ENCODE data around the gene AMPH. TPM values are rescaled to one million over a fixed set of nuclear protein-coding genes. Genes with fewer than 3 reads are reported as not detected.

AMPH gene
- total and polyA plus RNA-seq, 5 donors = 1.3 to 4.7 (median 2.7) TPM

DNA sequence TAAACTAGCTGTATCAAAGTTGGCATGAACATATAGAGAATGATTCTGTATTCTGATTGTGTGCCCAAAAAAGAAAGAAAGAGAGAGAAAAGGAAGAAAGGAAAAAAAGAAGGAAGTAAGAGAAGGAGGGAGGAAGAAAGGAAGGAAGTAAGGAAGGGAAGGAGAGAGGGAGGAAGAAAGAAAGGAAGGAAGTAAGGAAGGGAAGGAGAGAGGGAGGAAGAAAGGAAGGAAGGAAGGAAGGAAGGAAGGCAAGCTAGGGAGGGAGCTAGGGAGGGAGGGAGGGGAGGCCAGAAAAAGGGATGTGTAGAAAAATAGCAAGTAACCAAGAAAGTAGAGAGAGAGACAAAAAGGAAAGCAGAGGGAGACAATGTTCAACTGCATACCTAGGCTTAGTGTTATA lies 297.0 kb downstream of the AMPH start:
- H3K27ac ChIP-seq (ENCODE audit: low read length) = no peak overlapping the region
- DNase-seq (no peak), ATAC-seq (no peak)
- H3K4me3 ChIP-seq (ENCODE audit: low read length) = no peak overlapping the region
- intact Hi-C loops (cut with DNase I) = no loop called here
- no peaks in the 10 kb centered on the region for H3K9me3 ChIP-seq (ENCODE audit: control insufficient read depth, low read length)
- no peaks in the 10 kb centered on the region for H3K4me1 ChIP-seq (ENCODE audit: control insufficient read depth, insufficient read depth, low read length)
- no peaks in the 10 kb centered on the region for H3K27me3 ChIP-seq (ENCODE audit: control insufficient read depth, insufficient read depth)
